HG03108 (cell line): ENCODE measurements around the gene ADAMTS15.
"Not testable (repeated sequence)": the region's sequence is repeated elsewhere in the genome, so short reads cannot be mapped to it uniquely, and the experiment has no call there.

ENCODE experiments used
- ATAC-seq: cut with Tn5 transposase; IDR thresholded peaks from one replicate; pipeline ENCODE4 v1.9.1; 2021; ENCODE audit warnings: moderate library complexity; ENCODE audit not compliant: unreplicated experiment

The ADAMTS15 gene

GRCh38 chr11:130433357-130433756 is 15.1 kb upstream of the ADAMTS15 start:
- no peak for ATAC-seq

DNA sequence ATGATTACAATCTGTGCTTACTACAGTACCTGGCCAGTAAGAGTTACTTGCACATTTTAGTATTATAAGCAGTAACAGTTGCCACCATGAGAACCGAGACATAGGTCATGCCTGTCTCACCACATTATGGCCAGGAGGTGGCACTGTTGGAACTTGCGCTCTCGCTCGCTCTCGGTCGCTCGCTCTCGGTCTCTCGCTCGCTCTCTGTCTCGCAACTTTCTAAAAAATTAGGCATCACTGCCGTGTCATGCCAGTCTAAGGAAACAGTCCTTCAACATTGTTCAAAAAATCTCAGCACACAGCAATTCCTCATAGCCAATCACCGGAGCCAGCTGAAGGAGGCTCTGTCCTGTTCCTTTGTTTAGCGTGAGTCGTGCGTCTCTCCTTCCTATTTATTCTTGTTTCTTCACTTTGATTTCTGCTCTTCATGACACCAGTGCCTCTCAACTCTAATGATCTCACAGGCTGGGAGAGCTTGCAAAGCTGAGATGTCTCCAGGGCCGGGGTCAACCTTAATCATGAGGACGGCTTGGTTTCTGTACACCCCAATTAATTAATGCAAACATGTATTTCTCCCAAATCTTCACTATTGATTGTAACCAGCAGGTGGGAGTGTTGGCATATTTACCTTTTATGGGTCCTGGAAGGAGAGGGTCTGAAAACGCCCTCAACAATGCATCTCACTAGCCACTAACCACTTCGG is 13.8 kb upstream of the ADAMTS15 start:
- ATAC-seq, result peak; percentile 65

DNA sequence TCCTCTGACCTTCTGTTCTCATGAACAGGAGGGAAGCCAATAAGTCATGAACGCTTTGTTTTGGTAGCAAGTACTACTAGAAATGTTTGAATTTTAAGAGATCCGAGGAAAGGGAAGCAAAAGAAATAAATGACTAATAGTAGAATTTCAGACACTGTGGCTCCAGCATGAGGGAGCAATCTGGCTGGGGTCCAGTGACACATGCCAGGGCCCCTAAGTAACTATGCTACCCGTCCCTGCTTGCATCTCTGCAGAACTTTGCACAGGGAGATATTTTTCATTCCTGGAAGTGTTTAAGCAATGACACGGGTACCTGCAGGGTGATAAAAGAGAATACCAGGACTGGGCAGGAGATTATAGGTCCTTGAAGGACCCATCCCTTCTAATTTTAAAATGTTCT is 12.8 kb upstream of the ADAMTS15 start:
- ATAC-seq, result no peak

DNA sequence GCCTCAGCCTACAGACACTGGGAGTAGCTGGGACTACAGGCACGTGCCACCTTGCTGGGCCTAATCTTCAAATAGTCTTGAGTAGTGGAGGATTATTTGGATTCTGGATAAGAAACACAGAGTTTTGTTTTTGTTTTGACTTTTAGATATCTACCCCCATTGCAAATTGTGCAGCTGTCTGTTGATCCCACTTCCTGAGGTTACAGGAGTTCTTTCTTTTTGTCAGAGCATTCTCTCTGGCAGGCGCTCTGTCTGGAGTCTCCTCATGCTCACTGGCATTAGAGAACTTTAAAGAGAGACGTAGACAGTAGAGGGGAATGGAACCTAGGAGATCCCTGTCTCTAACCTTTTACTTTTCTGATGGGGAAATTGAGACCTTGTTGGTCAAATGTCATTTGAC is 12.3 kb upstream of the ADAMTS15 start:
- no peak for ATAC-seq

GRCh38 chr11:130437848-130438247 is 10.6 kb upstream of the ADAMTS15 start:
- ATAC-seq, result no peak

- ATAC-seq, result not testable (repeated sequence)
These were observed 9.9 kb upstream of the ADAMTS15 start for GRCh38 chr11:130438401-130439159.

DNA sequence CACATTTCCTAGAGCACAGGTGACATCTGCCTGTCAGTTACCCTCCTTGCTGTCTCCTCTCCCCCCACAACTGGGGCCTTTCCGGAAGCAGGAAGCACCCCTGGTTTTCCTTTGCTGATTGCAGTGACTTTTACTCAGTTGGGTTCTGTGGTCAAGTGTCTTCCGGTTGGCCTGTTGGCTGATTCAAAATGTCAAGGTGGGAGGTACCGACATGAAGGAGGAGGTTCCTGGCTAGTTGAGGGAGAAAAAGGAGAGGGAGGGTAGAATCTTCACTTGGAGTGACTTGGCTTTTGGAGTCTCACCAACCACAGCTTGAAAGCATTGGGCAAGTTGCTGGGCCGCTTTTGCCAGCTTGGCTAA is 9.3 kb upstream of the ADAMTS15 start:
- no peak for ATAC-seq

GRCh38 chr11:130439876-130440275 is 8.6 kb upstream of the ADAMTS15 start:
- ATAC-seq, result no peak

GRCh38 chr11:130441719-130442118 is 6.7 kb upstream of the ADAMTS15 start:
- no peak for ATAC-seq

DNA sequence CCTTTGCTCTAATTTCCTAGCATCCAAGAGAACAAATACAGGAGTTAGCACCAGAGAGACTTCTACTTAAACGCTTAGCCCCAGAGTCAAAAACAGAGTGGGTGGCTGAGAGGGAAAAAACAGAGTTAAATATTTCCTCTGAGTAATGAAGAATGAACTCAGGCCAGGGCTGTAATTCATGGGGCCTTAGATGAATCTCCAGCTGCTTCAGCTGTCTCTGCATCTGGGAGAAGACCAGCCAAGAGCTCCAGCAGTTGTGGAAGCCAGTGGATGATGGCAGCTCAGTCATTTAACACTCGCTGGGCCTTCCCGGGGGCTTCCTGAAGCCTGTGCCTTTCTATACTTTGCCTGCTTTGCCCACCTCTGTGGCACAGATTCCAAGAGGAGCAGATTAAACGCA is 5.7 kb upstream of the ADAMTS15 start:
- ATAC-seq, result no peak

GRCh38 chr11:130445788-130446187 is 2.7 kb upstream of the ADAMTS15 start:
- no peak for ATAC-seq

DNA sequence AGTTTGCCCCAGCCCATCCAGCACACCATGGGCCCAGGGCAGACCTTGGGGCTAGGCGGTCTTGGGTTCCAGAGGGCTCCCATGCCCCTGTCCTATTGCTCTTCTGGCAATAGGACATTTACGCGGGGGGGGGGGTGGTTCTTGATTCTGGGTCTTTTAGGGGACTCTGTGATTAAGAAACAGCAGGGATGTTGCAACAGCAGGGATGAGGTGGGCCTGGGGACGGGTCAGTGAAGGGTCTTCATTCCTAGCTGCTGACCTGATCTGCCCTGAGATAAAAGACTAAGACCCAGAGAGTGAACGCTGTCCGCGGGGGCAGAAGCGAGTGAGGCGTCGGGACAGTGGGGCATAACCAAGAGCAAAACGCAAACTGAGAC is 418 bp upstream of the ADAMTS15 start:
- ATAC-seq, result no peak

- no peak for ATAC-seq
These were observed 1.0 kb downstream of the ADAMTS15 start for GRCh38 chr11:130449310-130449990.

DNA sequence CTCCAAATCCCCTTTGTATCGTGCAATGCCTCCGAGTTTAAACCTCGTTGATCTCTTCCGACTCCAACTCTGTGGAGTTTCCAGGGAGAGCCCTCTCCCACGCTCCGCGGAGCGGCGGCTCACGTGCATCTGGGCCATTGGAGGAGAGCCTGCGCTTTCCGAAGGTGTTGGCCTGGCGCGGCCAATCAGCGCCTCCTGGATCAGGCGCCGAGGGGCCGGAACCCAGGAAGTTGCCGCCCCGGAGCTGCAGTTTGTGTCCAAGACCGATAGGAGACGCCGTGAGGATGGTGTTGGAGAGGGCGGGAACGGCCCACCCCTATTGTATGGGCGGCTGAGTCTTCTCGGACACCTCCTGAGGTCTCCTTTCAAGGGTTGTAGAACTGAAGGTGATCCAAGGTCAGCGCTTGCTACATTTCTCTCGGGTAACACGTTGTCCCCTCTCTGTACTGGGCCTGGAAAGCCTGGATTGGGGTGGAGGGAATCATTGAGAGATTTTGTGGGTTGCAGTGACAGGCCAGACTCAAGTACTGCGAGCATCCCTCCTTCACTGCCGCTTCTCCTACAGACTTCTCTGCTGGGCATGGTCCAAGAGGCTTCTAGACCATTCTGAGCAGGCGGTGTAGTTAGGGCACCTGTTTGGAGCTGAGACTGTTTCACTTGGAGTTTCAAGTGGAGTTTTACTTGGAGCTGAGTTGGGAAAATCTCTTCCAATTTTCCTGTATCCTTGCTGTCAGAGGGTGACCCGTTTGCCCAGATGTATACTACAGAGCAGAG is 1.7 kb downstream of the ADAMTS15 start:
- ATAC-seq, result no peak

DNA sequence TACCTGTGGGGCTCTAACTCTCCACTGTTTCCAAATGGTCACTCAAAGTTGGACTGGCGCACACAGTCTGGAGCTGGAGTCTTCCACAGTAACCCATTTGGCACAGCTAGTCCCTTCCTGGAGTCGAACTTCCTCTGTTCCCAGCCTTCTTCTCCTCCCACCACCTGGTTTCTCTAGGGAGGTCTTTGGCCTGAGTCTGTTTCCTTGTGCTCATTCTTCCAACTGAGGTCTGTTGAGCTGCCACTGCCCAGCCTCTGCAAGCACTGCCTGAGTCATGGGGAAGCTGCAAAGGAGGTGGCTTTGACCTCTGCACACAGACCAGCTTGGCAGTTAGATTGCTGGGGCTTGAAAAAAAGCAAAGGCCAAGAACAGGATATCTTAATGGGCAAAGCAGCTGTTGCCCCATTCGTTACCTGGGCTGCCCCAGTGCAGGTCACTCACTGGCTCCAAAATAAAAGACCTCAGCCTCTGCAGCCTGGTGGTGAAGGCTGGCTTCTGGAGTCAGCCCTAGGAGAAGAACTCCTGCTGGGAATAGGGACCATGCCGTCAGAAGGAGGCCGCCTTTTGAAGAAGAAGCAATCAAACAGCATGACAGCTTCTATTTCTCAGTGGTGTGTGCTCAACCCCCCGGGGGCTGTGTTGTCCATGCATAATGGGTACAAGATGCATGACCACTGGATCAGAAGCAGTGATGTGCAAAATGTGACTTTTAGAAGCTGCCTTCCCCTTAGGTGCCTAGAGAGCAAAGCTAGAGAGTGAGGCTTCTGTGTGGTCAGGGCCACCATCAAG is 3.0 kb downstream of the ADAMTS15 start:
- no peak for ATAC-seq

DNA sequence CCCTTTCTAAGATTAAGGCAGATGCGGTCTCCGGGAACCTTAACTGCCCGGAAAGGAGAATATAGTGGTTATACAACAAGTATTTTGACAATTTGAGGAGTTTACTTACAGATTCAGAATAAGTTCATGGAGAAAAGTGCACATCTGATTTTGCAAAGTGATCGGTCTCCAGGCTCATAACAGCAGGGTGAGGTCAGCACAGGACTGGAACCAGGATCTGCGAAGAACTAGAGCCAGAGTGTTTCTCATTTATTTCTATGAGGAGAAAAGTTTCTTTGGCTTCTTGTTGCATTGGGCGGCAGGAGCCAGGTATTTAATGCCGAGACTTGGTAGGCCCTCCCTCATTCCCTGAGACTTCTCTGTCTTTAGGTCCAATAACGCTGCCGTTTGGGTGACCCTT is 3.7 kb downstream of the ADAMTS15 start:
- no peak for ATAC-seq

GRCh38 chr11:130452940-130453339 is 4.5 kb downstream of the ADAMTS15 start:
- ATAC-seq, result no peak

DNA sequence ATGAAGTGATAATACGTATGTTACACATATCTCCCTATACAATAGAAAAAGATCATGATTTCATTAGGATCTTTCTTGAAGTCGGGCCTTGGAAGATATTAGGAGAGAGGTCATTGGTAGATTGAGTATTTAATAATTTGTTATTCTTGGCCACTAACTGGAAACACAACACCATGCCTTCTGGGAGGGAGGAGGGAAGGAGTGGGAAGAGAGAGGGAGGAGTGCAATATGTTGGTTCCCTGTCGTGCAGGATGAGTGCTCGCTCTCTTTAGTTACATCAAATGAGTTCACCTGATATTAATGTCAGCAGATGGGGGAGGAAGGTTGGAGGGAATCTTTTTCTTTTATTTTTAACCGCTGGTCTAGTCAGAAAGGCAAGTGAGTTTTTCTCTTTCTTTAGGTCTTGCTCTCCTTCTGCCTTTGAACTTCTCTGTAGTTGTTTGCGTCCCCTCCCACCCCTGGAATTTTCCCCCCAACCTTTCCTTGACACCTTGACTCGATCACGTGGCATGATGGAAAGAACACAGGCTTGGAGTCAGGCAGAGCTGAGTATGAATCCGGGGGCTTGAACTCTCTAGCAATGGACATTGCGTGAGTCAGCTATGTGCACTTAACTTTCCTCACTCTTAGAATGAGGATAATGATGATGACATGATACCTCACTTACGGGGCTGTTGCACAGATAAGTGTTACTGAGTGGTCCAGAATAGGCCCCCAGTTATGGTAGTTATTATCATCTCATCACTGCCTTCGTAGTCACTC is 6.2 kb downstream of the ADAMTS15 start:
- no peak for ATAC-seq

DNA sequence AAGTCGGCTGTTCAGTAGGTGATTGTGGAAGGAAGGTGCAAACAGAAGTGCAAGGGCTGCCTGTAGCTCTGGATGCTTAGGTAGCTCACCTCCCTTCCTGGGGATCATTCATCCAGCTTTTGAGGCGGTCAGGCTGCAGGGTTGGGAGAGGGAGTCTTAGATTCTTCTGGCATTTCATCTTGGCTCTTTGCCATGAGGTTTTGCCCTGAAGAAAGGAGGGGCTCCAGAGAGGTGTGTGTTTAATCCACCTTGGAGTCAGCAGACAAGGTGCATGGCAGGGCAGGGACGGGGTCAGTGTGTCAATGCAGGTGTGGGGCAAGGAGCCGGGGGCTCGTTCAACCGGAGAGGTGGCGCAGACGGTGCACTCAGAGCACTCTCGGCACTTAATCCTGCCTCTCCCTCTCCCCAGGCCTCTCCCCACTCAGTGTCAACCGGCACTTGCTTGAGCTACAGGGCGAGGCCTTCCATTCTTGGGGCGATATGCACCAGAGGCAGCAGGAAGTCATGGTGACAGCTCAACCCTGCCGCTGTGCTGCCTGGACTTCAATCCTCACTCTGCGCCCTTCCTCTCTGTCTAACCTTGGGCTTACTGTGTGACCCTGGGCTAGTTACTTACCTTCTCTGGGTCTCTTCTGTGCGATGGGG is 7.2 kb downstream of the ADAMTS15 start:
- no peak for ATAC-seq
